Skin of body (tissue), 2 donors: ENCODE data around the gene INSL3. TPM values are rescaled to one million over a fixed set of nuclear protein-coding genes. Genes with fewer than 3 reads are reported as not detected.

Experiments
- small RNA-seq: library from RNA; depleted of rRNA; stranded (forward); fragments of <200 nt; gene quantifications from one replicate; pipeline ENCODE3, GENCODE V24; 2014; ENCODE audit warnings: low replicate concordance
- total RNA-seq: library from RNA; depleted of rRNA; stranded (reverse); fragments of >200 nt; gene quantifications from one replicate; pipeline ENCODE4 v1.2.3, GENCODE V29; 2014

The INSL3 gene
- total RNA-seq, 1 donor from 2014 or later = not detected

Small RNAs within 50 kb of the gene (small RNA-seq; reads per million reads assigned to genes)
- gene SNORA68 = not detected

Other genes starting within 250 kb of the INSL3 start
- gene UNC13A, start 133.2 kb downstream of the INSL3 start, total RNA-seq = 0.10 TPM
- gene MAP1S, start 102.0 kb downstream of the INSL3 start, total RNA-seq = 17.6 TPM
- gene FCHO1, start 70.0 kb downstream of the INSL3 start, total RNA-seq = 2.4 TPM
- 0.79 TPM for gene B3GNT3, start 26.4 kb downstream of the INSL3 start, total RNA-seq
- 3.4 TPM for gene JAK3, start 26.5 kb upstream of the INSL3 start, total RNA-seq
- 1,075 TPM for gene RPL18A, start 38.4 kb upstream of the INSL3 start, total RNA-seq
- not detected for gene SLC5A5, start 50.4 kb upstream of the INSL3 start, total RNA-seq
- gene CCDC124, start 111.5 kb upstream of the INSL3 start, total RNA-seq = 22.3 TPM
- gene KCNN1, start 145.6 kb upstream of the INSL3 start, total RNA-seq = 2.2 TPM
- gene ARRDC2, start 186.7 kb upstream of the INSL3 start, total RNA-seq = 10.7 TPM